ENCODE measurements around the gene MYO10.

GRCh38 chr5:16854351-16854750 lies 81.7 kb downstream of the MYO10 start:
- TF ChIP-seq EZH2 (IDR thresholded peaks at IDR 0.05; ENCODE audit: borderline replicate concordance, low read depth, low read length, severe bottlenecking) (no peak), POLR2AphosphoS5 (IDR thresholded peaks at IDR 0.05; ENCODE audit: insufficient read depth, low read depth, low read length) (no peak), CTCF (IDR thresholded peaks at IDR 0.05; ENCODE audit: extremely low read depth in 1 of 2, insufficient read depth in 1 of 2, low read depth in 1 of 2, low read length in 2 of 2) (no peak), POLR2A (IDR thresholded peaks at IDR 0.05; ENCODE audit: low read depth, low read length) (no peak), FOS (IDR thresholded peaks at IDR 0.05; ENCODE audit: borderline replicate concordance, insufficient read depth, low read length) (no peak), JUN (IDR thresholded peaks at IDR 0.05; ENCODE audit: borderline replicate concordance, insufficient read depth, insufficient read length, low read depth) (no peak)
